Peyer's patch (tissue), 4 donors: ENCODE measurements around the gene UBC.

Experiments
- POLR2A ChIP-seq, 2 donors: fragments of 450-650 bp; IDR thresholded peaks; one replicate each; pipeline ENCODE4 v1.5.1; 2017; ENCODE audit warnings: antibody characterized with exemption in 2 of 2, mild to moderate bottlenecking in 2 of 2, moderate library complexity in 2 of 2
- TF ChIP-seq, protein P1 (sequence below), 6 experiments: fragments of 450-650 bp in 4 of 6; fragments of 200-600 bp in 2 of 6; sonication (generic) in 1 of 6; IDR thresholded peaks; one replicate each; pipeline ENCODE4 v1.5.1; 2017 to 2019; ENCODE audit warnings: antibody characterized with exemption in 6 of 6, mild to moderate bottlenecking in 3 of 6, moderate library complexity in 1 of 6

- TF ChIP-seq, protein P1, sequence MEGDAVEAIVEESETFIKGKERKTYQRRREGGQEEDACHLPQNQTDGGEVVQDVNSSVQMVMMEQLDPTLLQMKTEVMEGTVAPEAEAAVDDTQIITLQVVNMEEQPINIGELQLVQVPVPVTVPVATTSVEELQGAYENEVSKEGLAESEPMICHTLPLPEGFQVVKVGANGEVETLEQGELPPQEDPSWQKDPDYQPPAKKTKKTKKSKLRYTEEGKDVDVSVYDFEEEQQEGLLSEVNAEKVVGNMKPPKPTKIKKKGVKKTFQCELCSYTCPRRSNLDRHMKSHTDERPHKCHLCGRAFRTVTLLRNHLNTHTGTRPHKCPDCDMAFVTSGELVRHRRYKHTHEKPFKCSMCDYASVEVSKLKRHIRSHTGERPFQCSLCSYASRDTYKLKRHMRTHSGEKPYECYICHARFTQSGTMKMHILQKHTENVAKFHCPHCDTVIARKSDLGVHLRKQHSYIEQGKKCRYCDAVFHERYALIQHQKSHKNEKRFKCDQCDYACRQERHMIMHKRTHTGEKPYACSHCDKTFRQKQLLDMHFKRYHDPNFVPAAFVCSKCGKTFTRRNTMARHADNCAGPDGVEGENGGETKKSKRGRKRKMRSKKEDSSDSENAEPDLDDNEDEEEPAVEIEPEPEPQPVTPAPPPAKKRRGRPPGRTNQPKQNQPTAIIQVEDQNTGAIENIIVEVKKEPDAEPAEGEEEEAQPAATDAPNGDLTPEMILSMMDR (IDR thresholded peaks at IDR 0.05) = peak in 1 of 6 experiments; percentile 28
- peak; percentile 100 for TF ChIP-seq POLR2A (IDR thresholded peaks at IDR 0.05)
Measured at GRCh38 chr12:124914392-124915238, at the start of gene UBC.
